ENCODE data around the gene TTLL1.

DNA sequence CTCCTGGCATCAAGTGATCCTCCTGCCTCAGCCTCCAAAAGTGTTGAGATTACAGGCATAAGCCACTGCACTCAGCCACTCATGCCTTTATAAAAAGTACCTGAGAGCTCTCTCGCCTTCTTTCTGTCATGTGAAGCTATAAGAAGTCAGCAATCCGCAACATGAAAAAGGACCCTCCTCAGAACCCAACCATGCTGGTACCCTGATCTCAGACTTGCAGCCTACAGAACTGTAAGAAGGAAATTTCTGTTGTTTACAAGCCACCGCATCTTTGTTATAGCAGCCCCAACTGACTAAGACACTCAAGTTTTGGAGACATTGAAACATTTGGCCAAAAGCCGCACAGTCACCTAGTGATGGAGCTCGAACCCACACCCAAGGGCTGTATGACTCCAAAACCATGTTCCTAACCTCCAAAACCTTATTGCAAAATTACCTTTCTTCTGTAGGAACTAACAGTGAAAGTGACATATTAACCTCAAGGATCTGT, 83.1 kb downstream of the TTLL1 start:
- TF ChIP-seq, protein P1, sequence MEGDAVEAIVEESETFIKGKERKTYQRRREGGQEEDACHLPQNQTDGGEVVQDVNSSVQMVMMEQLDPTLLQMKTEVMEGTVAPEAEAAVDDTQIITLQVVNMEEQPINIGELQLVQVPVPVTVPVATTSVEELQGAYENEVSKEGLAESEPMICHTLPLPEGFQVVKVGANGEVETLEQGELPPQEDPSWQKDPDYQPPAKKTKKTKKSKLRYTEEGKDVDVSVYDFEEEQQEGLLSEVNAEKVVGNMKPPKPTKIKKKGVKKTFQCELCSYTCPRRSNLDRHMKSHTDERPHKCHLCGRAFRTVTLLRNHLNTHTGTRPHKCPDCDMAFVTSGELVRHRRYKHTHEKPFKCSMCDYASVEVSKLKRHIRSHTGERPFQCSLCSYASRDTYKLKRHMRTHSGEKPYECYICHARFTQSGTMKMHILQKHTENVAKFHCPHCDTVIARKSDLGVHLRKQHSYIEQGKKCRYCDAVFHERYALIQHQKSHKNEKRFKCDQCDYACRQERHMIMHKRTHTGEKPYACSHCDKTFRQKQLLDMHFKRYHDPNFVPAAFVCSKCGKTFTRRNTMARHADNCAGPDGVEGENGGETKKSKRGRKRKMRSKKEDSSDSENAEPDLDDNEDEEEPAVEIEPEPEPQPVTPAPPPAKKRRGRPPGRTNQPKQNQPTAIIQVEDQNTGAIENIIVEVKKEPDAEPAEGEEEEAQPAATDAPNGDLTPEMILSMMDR (IDR thresholded peaks at IDR 0.05) = no peak
- TF ChIP-seq POLR2A (IDR thresholded peaks at IDR 0.05) (no peak), EP300 (IDR thresholded peaks at IDR 0.05) (no peak)
